Esophagus muscularis mucosa (tissue), 4 donors: ENCODE measurements around the gene PSMB11. TPM values are rescaled to one million over a fixed set of nuclear protein-coding genes. Genes with fewer than 3 reads are reported as not detected.

Source experiments
- DNase-seq: peaks from one replicate; pipeline ENCODE4 v3.0.0-alpha.2; 2017; ENCODE audit errors: extremely low spot score
- H3K27ac ChIP-seq, 4 donors: fragments of 200-600 bp; sonication (generic); replicated peaks in 1 of 4; 1 replicate in 3 of 4; 2 replicates in 1 of 4; pipeline ENCODE4 v1.5.1; 2016 to 2019; ENCODE audit warnings: mild to moderate bottlenecking in 1 of 4
- H3K27me3 ChIP-seq, 4 donors: fragments of 200-600 bp; sonication (generic); one replicate each; pipeline versions ENCODE4 v1.5.1 to v1.6.0; 2016 to 2019
- H3K36me3 ChIP-seq, 4 donors: fragments of 200-600 bp; sonication (generic); one replicate each; pipeline ENCODE4 v1.5.1; 2016 to 2019
- H3K4me1 ChIP-seq, 4 donors: fragments of 200-600 bp; sonication (generic); one replicate each; pipeline ENCODE4 v1.5.1; 2016 to 2019
- H3K4me3 ChIP-seq, 4 donors: fragments of 200-600 bp; sonication (generic); 1 replicate in 2 of 4; 2 replicates in 2 of 4; pipeline ENCODE4 v1.5.1; 2016 to 2019; ENCODE audit warnings: mild to moderate bottlenecking in 4 of 4, moderate library complexity in 1 of 4
- H3K9me3 ChIP-seq, 4 donors: fragments of 200-600 bp; sonication (generic); 1 replicate in 3 of 4; 2 replicates in 1 of 4; pipeline ENCODE4 v1.5.1; 2016 to 2019
- CTCF ChIP-seq, 3 experiments: fragments of 200-600 bp in 2 of 3; fragments of 450-650 bp in 1 of 3; sonication (generic) in 2 of 3; IDR thresholded peaks; one replicate each; pipeline ENCODE4 v1.5.1; 2017 to 2019; ENCODE audit warnings: antibody characterized with exemption in 3 of 3, mild to moderate bottlenecking in 2 of 3, moderate library complexity in 1 of 3
- EP300 ChIP-seq: sonication (generic); formaldehyde crosslinking; IDR thresholded peaks from one replicate; pipeline ENCODE4 v1.6.1; 2017; ENCODE audit warnings: antibody characterized with exemption
- POLR2A ChIP-seq: fragments of 450-650 bp; IDR thresholded peaks from one replicate; pipeline ENCODE4 v1.6.1; 2017; ENCODE audit warnings: antibody characterized with exemption, moderate library complexity, mild to moderate bottlenecking, low read depth
- POLR2AphosphoS5 ChIP-seq, 2 donors: sonication (generic); formaldehyde crosslinking; IDR thresholded peaks; one replicate each; pipeline ENCODE4 v1.6.1; 2017; ENCODE audit warnings: antibody characterized with exemption in 2 of 2
- WGBS: methylation state at CpG from one replicate; pipeline ENCODE4 v1.1.5; 2018; 5-methylcytosine and 5-hydroxymethylcytosine counted together
- intact Hi-C: fragments of 100-400 bp; cut with DNase I; formaldehyde crosslinking; loops from one replicate; pipeline ENCODE4 v1.15.1; 2023
- total RNA-seq, 4 donors: library from RNA; depleted of rRNA; stranded (reverse); fragments of >200 nt; gene quantifications; one replicate each; pipeline versions ENCODE4 v1.1.0 to v1.2.1, GENCODE V29; 2016

The PSMB11 gene
- total RNA-seq, 4 donors from 2014 or later = not detected

GRCh38 chr14:22996768-22997654 lies 45.0 kb upstream of the PSMB11 start:
- no peak for DNase-seq
- WGBS = 77% methylated on average over 11 of the region's 11 CpGs
- Histone ChIP-seq H3K9me3 (no peaks in the 10 kb centered on the region), H3K4me1 (peaks cover 0 to 10% (median 8%) of the 10 kb centered on the region in 4 donors), H3K27ac (no peak overlapping the region), H3K36me3 (peaks cover 0 to 13% (median 0%) of the 10 kb centered on the region in 4 donors), H3K4me3 (no peak overlapping the region), H3K27me3 (no peaks in the 10 kb centered on the region)
- TF ChIP-seq POLR2A = no peak
- no peak for TF ChIP-seq EP300
- no peak for TF ChIP-seq POLR2AphosphoS5 (IDR thresholded peaks at IDR 0.05)
- no peak for TF ChIP-seq CTCF (IDR thresholded peaks at IDR 0.05)
- intact Hi-C loops = no loop called here

- TF ChIP-seq POLR2AphosphoS5 (IDR thresholded peaks at IDR 0.05) = no peak
- TF ChIP-seq POLR2A = no peak
- TF ChIP-seq EP300 = no peak
- TF ChIP-seq CTCF (IDR thresholded peaks at IDR 0.05) = no peak
- Histone ChIP-seq H3K9me3 (no peaks in the 10 kb centered on the region), H3K36me3 (peaks cover 0 to 13% (median 0%) of the 10 kb centered on the region in 4 donors), H3K27me3 (no peaks in the 10 kb centered on the region), H3K4me3 (no peak overlapping the region), H3K27ac (no peak overlapping the region), H3K4me1 (peaks cover 0 to 10% (median 8%) of the 10 kb centered on the region in 4 donors)
- WGBS = 73% methylated on average over 9 of the region's 9 CpGs
- intact Hi-C loops = no loop called here
- no peak for DNase-seq
These were observed 44.2 kb upstream of the PSMB11 start for GRCh38 chr14:22997676-22998323.

GRCh38 chr14:22998329-22999012 lies 43.5 kb upstream of the PSMB11 start:
- intact Hi-C loops = no loop called here
- H3K4me1 ChIP-seq = peaks cover 0 to 10% (median 8%) of the 10 kb centered on the region in 4 donors

GRCh38 chr14:23000860-23001259 lies 41.2 kb upstream of the PSMB11 start:
- Histone ChIP-seq H3K27me3 (no peaks in the 10 kb centered on the region), H3K36me3 (peaks cover 0 to 13% (median 0%) of the 10 kb centered on the region in 4 donors), H3K4me3 (no peak overlapping the region), H3K4me1 (peaks cover 0 to 6% (median 2%) of the 10 kb centered on the region in 4 donors), H3K9me3 (no peaks in the 10 kb centered on the region), H3K27ac (no peak overlapping the region)
- 91% methylated on average over 2 of the region's 2 CpGs for WGBS
- TF ChIP-seq POLR2A (no peak), CTCF (IDR thresholded peaks at IDR 0.05) (no peak), POLR2AphosphoS5 (IDR thresholded peaks at IDR 0.05) (no peak), EP300 (no peak)
- intact Hi-C loops = no loop called here
- no peak for DNase-seq

More at GRCh38 chr14:22998329-22999012, 43.5 kb upstream of the PSMB11 start:
- Histone ChIP-seq H3K36me3 (peaks cover 0 to 13% (median 0%) of the 10 kb centered on the region in 4 donors), H3K9me3 (no peaks in the 10 kb centered on the region), H3K4me3 (no peak overlapping the region), H3K27me3 (no peaks in the 10 kb centered on the region), H3K27ac (no peak overlapping the region)
- WGBS = 86% methylated on average over 16 of the region's 16 CpGs
- no peak for DNase-seq
- TF ChIP-seq POLR2A (no peak), EP300 (no peak), POLR2AphosphoS5 (IDR thresholded peaks at IDR 0.05) (no peak), CTCF (IDR thresholded peaks at IDR 0.05) (no peak)
